DND-41 (cell line): ENCODE data around the gene GSTT2B.
"Not testable (repeated sequence)": the region's sequence is repeated elsewhere in the genome, so short reads cannot be mapped to it uniquely, and the experiment has no call there.

Experiments
- ATAC-seq: fragments of 200-7000 bp; cut with Tn5 transposase; 3 replicates; pipeline ENCODE4 v1.9.1; 2021; ENCODE audit warnings: low read depth; ENCODE audit not compliant: insufficient read depth
- DNase-seq: peaks from one replicate; pipeline ENCODE4 v3.0.0-alpha.2; 2020
- H2AFZ ChIP-seq: 2 replicates; pipeline ENCODE4 v1.6.0; 2012; ENCODE audit warnings: low read depth, low read length
- H3K27ac ChIP-seq: 2 replicates; pipeline ENCODE4 v1.5.1; 2012; ENCODE audit warnings: low read length, inconsistent platforms
- H3K27me3 ChIP-seq: fragments of 200-600 bp; sonication (generic); 2 replicates; pipeline ENCODE4 v1.6.0; 2012; ENCODE audit warnings: low read length, mild to moderate bottlenecking, inconsistent platforms; ENCODE audit not compliant: insufficient read depth, poor library complexity
- H3K36me3 ChIP-seq: 2 replicates; pipeline ENCODE4 v1.5.1; 2012; ENCODE audit warnings: low read length, inconsistent platforms; ENCODE audit not compliant: insufficient read depth
- H3K4me1 ChIP-seq: 2 replicates; pipeline ENCODE4 v1.5.1; 2012; ENCODE audit warnings: mild to moderate bottlenecking, low read length; ENCODE audit not compliant: insufficient read depth
- H3K4me2 ChIP-seq: 2 replicates; pipeline ENCODE4 v1.6.0; 2012; ENCODE audit warnings: mild to moderate bottlenecking, moderate library complexity, low read length, inconsistent platforms; ENCODE audit not compliant: insufficient read depth
- H3K4me3 ChIP-seq, 2 experiments: fragments of 200-600 bp in 1 of 2; shearing (Covaris generic) in 1 of 2; 2 replicates each; pipeline ENCODE4 v1.5.1; 2012 to 2016; ENCODE audit warnings: inconsistent platforms in 2 of 2, low read length in 2 of 2, mild to moderate bottlenecking in 2 of 2, low read depth in 1 of 2, moderate library complexity in 1 of 2
- H3K79me2 ChIP-seq: 2 replicates; pipeline ENCODE4 v1.6.0; 2012; ENCODE audit warnings: low read length, inconsistent platforms; ENCODE audit not compliant: insufficient read depth
- H3K9ac ChIP-seq: 2 replicates; pipeline ENCODE4 v1.6.0; 2012; ENCODE audit warnings: low read depth, mild to moderate bottlenecking, inconsistent platforms, low read length, moderate library complexity
- H3K9me3 ChIP-seq: 2 replicates; pipeline ENCODE4 v1.5.1; 2012; ENCODE audit warnings: low read length, moderate library complexity, mild to moderate bottlenecking, inconsistent platforms; ENCODE audit not compliant: insufficient read depth, severe bottlenecking
- H4K20me1 ChIP-seq: 2 replicates; pipeline ENCODE4 v1.6.0; 2012; ENCODE audit warnings: low read length; ENCODE audit not compliant: insufficient read depth
- CTCF ChIP-seq: IDR thresholded peaks from 2 replicates; pipeline ENCODE4 v1.5.1; 2012; ENCODE audit warnings: borderline replicate concordance, low read length, moderate library complexity, mild to moderate bottlenecking; ENCODE audit not compliant: poor library complexity, severe bottlenecking; ENCODE audit errors: extremely low read depth
- EZH2 ChIP-seq: IDR thresholded peaks from 3 replicates; pipeline ENCODE4 v1.6.1; 2012; ENCODE audit warnings: borderline replicate concordance, low read depth, mild to moderate bottlenecking, moderate library complexity, low read length, inconsistent platforms; ENCODE audit not compliant: severe bottlenecking

Gene GSTT2B

GRCh38 chr22:23984430-23984829, 23.4 kb upstream of the GSTT2B start:
- H3K36me3 ChIP-seq: no peaks in the 10 kb centered on the region
- no peaks in the 10 kb centered on the region for H3K4me1 ChIP-seq
- no peaks in the 10 kb centered on the region for H3K27me3 ChIP-seq
- H2AFZ ChIP-seq: no peak overlapping the region
- H4K20me1 ChIP-seq: no peaks in the 10 kb centered on the region
- no peaks in the 10 kb centered on the region for H3K9me3 ChIP-seq
- H3K9ac ChIP-seq: no peak overlapping the region
- H3K79me2 ChIP-seq: no peaks in the 10 kb centered on the region
- ATAC-seq: peak; percentile 97
- peak; percentile 63 for DNase-seq
- H3K27ac ChIP-seq: no peak overlapping the region
- TF ChIP-seq CTCF (peak; percentile 77), EZH2 (no peak)
- no peak overlapping the region for H3K4me3 ChIP-seq
- H3K4me2 ChIP-seq: no peak overlapping the region

DNA sequence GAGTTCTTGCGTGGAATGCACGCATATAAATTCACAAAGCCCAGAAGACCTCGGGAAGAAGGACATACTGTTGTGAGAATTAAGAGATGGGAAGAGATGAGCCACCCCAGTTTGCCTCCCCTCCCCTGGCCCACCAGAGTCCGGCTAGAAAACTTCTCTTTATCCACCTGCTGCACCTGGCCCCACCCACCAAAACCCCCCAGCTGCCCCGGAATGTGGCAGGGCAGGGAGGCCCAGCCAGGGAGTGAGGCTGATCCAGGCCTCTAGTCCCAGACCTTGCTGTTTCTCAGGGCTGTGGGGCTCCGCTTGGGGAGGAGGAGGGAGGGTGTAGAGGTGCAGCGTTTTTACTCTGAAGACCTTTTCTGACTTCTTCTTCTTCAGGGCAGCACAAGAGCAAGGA, 19.6 kb upstream of the GSTT2B start:
- ATAC-seq, H3K79me2 ChIP-seq, H3K36me3 ChIP-seq, H3K9me3 ChIP-seq, H3K4me2 ChIP-seq, DNase-seq, H3K4me3 ChIP-seq, H2AFZ ChIP-seq, H3K9ac ChIP-seq, H3K27ac ChIP-seq, H3K27me3 ChIP-seq, H3K4me1 ChIP-seq, H4K20me1 ChIP-seq: not testable (repeated sequence)

DNA sequence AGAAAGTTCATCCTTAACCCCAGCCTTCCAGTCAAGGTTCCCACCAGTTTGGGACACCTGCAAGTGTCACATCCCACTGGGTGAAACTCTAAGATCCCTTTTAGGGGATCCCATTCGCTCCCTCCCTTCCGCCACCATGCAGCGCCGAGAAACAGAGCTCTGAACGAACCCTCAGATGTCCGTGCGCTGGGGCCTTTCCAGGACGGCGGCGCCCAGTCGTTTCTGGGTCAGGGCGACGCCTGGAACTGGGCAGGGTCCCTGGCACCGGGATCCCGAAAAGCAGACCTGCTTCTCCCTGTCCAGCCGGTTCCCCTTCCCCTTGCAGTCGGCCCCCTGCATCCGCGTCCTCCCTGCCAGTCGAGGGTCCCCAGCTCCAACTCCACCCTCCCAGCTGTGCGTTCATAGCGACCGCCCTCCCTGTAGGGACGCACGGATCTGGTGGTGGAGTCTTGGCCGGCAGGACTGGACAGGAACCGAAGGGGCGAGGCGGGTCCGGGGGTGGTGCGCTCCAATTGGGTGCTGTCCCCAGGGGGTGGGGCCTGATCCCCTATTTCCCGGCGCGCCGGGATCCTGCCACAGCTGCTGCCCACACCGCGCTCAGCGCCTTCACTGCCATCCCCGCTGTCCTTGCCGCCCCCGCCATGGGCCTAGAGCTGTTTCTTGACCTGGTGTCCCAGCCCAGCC, 18.7 kb upstream of the GSTT2B start, which contains the start of gene GSTT2:
Gene GSTT2, plus strand, starts transcription at position 578 of the 684 bp plus-strand sequence.
- not testable (repeated sequence) for ATAC-seq, H3K4me2 ChIP-seq, H3K79me2 ChIP-seq, H3K9ac ChIP-seq, H2AFZ ChIP-seq, H3K36me3 ChIP-seq, H3K4me1 ChIP-seq, H3K27ac ChIP-seq, H3K27me3 ChIP-seq, H3K9me3 ChIP-seq, H3K4me3 ChIP-seq, H4K20me1 ChIP-seq, DNase-seq

DNA sequence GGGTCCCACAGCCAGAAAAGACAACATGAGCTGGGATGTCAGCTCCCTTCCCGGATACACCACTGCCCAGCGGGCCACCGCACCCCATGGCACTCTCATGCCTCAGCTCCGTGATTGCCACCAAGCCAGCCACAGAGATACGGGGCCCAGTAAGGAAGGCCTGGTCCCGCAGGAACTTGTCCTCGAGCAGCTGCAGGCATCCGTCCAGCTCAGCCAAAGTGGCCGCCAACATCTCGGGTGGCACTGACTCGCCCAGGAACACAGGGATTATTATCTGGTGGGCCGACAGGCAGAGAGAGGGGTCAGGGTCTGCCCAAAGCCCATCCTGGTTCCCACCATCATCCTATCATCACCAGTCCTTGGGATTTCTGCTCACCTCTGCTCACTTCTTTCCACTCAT, 16.3 kb upstream of the GSTT2B start:
- H3K36me3 ChIP-seq, ATAC-seq, H2AFZ ChIP-seq: not testable (repeated sequence)

GRCh38 chr22:23974836-23975352, 13.9 kb upstream of the GSTT2B start:
- Histone ChIP-seq H4K20me1 (peaks cover 20% of the 10 kb centered on the region), H3K36me3 (peaks cover 22% of the 10 kb centered on the region), H3K4me1 (peaks cover 21% of the 10 kb centered on the region), H3K4me2 (peak overlapping the region; percentile 39; the same call in 1 of the 2 replicates), H3K79me2 (peaks cover 21% of the 10 kb centered on the region)
- not testable (repeated sequence) for DNase-seq, H3K27ac ChIP-seq, H3K9me3 ChIP-seq, H3K4me3 ChIP-seq, H2AFZ ChIP-seq, H3K9ac ChIP-seq, H3K27me3 ChIP-seq, ATAC-seq

More for the DNA sequence above, 16.3 kb upstream of the GSTT2B start:
- H3K4me3 ChIP-seq, H3K27ac ChIP-seq, H4K20me1 ChIP-seq, H3K9ac ChIP-seq, DNase-seq, H3K9me3 ChIP-seq, H3K4me1 ChIP-seq, H3K27me3 ChIP-seq, H3K4me2 ChIP-seq, H3K79me2 ChIP-seq: not testable (repeated sequence)

- ATAC-seq: peak; percentile 96
- not testable (repeated sequence) for H3K9me3 ChIP-seq, H3K9ac ChIP-seq, DNase-seq, H3K4me3 ChIP-seq, H3K27ac ChIP-seq, H2AFZ ChIP-seq, H3K27me3 ChIP-seq
- Histone ChIP-seq H3K36me3 (peaks cover 27% of the 10 kb centered on the region), H3K4me2 (peak within 1 kb of the TSS; percentile 39; the same call in 1 of the 2 replicates), H4K20me1 (peaks cover 23% of the 10 kb centered on the region), H3K4me1 (peaks cover 27% of the 10 kb centered on the region), H3K79me2 (peaks cover 26% of the 10 kb centered on the region)
Measured at GRCh38 chr22:23974345-23974744, 13.3 kb upstream of the GSTT2B start, which contains the start of gene DDT. TSS of gene DDT (minus strand) at chr22:23974441. CDS start at chr22:23974414, 27 bp downstream.

DNA sequence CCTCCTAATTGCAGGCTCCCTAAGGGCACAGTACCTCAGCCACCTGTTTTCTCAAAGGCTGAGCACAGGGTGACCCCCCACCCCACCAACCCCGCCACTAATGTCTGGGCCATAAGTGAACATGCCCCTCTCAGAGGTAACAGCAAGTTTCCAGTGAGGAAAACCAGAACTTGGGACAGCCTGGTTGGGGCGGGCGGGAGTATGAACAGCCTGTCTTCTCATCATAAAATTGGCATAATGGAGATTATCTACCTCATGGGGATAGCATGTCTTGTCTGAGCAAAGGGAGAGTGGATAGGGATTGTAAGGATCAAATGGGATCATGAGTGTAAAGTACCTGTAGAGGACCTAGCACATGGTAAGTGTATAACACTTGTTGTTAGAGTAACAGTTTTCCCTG, 10.9 kb upstream of the GSTT2B start:
- not testable (repeated sequence) for H3K4me3 ChIP-seq, H3K27ac ChIP-seq, H3K27me3 ChIP-seq, ATAC-seq, DNase-seq, H3K9ac ChIP-seq, H2AFZ ChIP-seq, H3K9me3 ChIP-seq
- Histone ChIP-seq H3K4me2 (peak overlapping the region; percentile 45; the same call in 1 of the 2 replicates), H3K79me2 (peaks cover 30% of the 10 kb centered on the region), H4K20me1 (peaks cover 26% of the 10 kb centered on the region), H3K36me3 (peaks cover 31% of the 10 kb centered on the region), H3K4me1 (peaks cover 31% of the 10 kb centered on the region)
